ENCODE results near the gene DISP3.

DISP3 gene

DNA sequence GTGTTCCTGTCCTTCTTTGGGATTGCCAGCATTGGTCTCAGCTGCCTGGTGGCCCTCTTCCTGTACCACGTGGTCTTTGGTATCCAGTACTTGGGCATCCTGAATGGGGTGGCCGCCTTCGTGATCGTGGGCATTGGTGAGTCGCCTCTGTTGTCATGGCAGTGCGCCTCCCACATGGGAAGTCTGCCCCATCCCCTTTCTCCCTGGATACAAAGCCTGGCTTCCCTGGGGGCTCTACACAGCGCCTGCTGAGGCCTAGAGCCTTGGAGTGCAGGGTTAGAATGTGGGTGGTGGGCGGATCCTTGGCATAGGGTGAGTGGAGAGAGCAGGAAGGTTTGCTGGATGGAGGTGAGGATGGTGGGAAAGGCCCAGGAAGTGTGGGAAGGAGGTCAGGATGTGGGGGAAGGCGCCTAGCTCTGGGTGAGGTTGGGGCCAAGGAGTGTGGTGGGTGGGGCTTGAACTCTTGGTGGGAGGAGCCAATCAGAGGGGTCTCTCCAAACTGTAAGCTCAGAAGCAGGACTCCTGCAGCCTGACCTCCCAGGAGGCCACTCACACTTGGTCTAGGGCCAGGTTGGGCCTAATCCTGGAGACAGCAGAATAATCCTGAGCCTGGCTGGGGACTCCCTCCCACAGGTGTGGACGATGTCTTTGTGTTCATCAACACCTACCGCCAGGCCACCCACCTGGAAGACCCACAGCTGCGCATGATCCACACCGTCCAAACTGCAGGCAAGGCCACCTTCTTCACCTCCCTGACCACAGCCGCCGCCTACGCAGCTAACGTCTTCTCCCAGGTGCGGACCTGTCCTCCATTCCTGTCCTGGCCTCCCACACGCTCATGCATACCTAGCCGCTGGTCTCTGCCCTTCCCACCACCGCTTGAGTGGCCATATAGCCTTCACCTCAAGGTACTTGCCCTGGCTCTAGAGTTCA is 36.7 kb downstream of the DISP3 start:
- DNase-seq, result no peak

DNA sequence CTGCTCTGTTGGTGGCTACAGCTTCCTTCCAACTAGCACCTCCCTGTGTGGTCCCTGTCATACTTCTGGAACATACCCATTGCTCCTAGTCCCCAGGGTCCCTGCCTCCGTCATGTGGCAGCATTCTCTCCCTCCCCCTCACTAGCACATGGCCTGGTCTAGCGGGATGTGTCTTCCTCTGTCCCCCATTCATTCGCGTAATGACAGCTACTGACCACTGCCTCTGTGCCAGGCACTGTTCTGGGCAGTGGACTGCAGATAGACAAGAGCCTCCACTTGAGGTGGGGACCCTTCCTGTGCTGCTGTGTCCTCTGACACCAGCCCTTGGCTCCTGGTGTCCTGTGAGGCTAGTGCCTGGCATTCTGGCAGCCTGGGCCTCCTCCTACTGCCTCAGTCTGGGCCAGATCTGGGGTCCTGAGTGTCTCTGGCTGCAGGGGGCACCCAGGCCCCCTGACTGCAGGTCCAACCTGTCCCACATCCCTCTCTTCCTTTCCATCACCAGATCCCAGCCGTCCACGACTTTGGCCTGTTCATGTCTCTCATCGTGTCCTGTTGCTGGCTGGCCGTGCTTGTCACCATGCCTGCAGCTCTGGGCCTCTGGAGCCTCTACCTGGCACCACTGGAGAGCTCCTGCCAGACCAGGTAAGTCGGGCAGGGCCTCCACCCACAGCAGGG is 38.1 kb downstream of the DISP3 start:
- DNase-seq, result no peak

DNA sequence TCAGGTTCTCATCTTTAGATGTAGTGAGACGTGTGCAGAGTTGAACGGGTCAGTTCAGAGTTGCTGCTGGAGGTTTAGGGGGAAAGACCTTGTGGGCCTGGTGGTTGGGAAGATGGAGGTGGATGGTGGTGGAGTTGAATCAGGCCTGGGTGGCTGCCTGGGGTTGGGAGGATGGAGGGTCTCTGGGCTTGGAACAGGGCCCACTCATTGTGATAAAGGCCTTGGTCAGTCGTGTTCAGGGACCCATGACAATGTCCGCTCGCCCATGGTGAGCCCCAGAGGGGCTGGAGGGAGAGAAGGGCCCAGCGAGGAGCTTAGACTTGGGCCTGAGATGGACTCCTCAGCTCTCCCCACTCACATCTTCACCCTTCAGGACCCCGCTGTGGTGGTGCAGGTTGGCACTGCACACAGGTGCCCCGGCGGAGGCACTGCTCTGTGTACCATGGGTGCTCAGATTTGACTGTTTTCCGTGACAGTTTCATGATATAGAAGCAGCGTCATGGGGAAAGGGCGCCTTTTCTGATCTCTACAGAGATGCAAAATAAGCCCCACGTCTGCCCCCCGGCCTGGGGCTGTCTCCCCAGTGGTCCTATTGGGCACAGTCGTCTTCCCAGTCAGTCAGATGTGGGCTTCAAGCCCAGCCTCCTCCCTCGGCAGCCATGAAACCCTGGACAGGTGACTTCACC is 39.2 kb downstream of the DISP3 start:
- DNase-seq, result no peak

DNA sequence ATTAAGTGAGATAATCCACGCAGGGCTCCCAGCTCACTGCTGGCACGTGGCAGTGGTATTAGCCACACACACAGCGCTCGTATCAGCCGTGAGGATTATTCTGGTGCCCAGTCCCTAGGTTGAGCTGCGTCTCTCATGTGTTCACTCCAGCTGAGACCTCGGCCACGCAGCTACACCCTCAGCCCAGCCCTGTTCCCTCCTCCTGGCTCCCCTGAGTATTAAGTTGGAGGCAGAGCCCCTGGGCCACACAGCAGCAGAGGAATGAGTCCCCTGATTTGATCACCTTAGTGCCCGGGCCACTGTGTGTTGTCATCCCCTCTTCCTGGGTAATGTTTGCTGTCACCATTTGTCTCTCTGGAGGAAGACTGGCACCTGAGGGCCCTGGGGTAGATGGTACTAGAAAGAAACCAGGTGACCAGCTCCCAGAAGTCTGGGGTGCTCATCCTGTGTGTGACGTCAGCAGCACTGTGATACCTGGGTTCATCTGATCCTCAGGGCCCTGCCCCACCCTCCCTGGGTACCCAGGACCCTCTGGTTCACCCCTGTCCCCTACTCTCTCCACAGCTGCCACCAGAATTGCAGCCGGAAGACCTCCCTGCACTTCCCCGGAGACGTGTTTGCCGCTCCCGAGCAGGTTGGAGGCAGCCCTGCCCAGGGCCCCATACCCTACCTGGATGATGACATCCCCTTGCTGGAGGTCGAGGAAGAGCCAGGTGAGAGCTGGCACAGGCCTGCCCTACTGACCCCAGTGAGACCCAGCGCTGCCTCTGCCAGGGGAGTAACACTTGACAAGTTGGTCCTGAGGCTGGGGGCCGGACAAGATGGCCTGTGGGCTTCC is 40.1 kb downstream of the DISP3 start:
- no peak for DNase-seq

DNA sequence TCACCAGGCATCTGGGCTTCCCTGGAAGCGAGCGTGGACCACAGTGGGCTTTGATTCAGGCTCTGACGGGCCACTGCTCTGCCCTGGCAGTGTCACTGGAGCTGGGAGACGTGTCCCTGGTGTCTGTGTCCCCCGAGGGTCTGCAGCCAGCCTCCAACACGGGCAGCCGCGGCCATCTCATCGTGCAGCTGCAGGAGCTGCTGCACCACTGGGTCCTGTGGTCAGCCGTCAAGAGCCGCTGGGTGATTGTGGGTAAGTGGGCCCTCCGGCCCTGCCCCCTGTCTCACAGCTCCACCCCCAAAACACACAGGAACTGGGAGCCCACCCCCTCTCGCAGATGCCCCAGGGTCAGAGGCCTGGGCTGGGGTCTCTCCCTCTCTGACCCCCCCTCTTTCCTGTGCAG is 40.7 kb downstream of the DISP3 start:
- DNase-seq, result no peak

DNA sequence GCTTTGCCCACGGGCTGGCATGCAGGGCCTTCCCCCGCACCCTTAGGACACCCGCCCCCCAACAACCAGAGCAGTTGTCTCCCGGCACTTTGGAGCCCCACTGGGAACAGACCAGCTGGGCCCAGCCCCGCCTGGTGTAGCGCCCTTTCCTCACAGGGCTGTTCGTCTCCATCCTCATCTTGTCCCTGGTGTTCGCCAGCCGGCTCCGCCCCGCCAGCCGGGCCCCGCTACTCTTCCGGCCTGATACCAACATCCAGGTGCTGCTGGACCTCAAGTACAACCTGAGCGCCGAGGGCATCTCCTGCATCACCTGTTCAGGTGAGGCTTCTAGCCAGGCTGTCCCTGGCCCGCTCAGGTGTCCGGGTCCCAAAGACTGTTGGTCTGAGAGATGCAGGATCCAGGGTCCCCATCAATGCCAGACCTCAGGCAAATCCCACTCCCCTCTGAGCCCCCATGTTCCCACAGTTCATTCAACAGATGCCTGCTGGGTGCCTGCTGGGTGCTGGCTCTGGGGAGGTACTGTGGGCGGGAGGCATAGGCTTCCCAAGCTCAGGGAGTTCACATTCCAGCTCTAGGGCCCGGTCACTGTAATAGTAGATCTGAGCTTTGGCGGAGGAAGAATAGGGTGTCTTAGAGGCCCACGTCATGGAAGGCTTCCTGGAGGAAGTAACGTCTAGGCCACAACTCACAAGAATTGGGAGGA is 41.7 kb downstream of the DISP3 start:
- DNase-seq, result no peak

DNA sequence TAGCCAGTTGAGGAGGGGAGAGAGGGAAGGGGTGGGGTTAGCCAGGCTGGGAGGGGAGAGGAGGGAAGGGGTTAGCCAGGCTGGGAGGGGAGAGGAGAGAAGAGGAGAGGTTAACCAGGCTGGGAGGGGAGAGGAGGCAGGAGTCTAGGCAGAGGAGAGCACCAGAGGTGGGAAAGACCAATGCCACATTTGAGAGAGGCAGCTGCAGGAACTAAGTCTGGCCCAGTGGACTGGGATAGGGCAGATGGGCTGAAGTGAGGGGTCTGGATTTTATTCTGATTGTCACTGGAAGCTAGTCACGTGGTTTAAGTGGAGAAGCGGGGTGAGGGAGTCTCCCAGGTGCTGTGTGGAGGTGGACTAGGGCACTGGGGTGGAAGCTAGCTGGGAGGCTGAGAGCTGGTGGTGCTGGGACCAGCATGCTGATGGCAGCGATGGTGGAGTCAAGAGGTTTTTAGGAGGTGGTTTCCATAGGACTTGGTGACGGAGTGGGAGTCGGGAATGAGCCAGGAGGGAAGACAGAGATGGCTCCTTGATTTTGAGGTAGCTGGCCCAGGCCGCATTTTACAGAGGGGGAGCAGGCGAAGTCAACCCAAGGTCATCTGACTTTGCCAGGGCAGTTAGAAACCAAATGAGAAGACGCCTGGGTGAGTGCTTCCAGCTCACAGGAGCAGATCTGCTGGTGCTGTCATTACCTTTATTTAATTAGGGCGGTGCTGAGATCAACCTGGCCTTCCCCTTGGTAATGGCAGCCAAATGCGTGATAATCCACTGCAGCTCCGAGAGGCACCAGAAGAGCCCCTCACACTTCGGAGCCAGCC is 42.8 kb downstream of the DISP3 start:
- no peak for DNase-seq

DNA sequence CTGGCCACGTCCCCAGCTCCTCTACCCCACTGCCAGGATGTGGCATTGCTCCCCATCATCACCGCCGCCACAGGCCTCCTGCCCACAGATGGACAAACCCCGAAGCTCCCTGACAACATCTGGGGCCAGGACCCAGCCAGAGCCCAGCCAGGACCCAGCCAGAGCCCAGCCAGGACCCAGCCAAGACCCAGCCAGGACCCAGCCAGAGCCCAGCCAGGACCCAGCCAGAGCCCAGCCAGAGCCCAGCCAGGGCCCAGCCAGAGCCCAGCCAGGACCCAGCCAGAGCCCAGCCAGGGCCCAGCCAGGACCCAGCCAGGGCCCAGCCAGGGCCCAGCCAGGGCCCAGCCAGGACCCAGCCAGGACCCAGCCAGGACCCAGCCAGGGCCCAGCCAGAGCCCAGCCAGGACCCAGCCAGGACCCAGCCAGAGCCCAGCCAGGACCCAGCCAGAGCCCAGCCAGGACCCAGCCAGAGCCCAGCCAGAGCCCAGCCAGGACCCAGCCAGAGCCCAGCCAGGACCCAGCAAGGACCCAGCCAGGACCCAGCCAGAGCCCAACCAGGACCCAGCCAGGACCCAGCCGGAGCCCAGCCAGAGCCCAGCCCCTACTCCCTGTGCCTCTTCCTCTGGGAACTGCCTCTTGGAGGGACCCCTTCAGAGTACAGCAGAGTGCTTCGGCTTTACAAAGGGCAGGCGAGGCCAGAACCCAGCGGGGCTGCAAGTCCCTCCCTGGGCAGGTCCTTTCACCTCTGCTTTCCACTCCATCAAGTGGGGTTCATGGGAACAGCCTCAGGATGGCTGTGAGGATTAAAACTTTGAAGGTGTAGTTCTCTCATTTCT is 43.7 kb downstream of the DISP3 start:
- DNase-seq, result no peak

DNA sequence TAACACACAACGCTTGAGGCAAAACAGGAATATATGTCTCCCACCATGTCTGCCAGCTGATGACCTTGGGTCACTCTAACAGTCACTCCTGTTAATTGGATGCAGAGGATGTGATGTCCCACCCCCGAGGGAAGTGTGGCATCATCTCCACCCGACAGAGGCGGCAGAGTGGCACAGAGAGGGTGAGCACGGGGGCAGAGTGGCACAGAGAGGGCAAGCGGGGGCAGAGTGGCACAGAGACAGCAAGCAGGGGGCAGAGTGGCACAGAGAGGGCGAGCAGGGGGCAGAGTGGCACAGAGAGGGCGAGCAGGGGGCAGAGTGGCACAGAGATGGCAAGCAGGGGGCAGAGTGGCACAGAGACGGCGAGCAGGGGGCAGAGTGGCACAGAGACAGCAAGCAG is 44.3 kb downstream of the DISP3 start:
- no peak for DNase-seq

DNA sequence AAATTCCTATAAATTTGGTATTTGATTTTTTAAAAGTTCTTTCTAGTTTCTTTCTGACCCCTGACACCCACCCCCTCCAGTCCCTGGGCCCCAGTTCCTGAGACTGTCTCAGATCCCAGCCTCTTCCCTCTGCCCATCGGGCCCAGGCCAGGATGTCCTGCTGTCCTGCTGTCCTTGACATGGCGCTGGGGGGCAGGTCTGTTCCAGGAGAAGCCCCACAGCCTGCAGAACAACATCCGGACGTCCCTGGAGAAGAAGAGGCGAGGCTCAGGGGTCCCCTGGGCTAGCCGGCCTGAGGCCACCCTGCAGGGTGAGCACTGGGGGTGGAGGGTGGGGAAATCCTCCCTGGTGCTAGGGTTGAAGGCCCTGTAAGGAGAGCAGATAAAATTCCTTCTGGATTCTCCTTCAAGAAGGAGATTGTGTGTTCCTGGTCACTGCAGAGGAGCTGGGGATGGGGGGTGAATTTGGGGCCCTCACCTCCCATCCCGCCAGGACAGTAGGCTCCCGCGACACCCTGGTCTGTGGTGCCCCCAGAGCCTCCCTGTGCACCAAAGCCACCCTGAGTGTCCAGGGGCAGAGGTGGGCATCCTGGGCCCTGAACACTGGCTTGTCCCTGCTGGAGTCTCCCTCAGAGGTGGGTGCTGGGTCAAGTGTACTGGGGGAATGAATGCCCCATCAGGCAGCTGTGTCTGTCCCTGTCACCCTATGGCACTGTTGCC is 45.0 kb downstream of the DISP3 start:
- DNase-seq, result no peak

DNA sequence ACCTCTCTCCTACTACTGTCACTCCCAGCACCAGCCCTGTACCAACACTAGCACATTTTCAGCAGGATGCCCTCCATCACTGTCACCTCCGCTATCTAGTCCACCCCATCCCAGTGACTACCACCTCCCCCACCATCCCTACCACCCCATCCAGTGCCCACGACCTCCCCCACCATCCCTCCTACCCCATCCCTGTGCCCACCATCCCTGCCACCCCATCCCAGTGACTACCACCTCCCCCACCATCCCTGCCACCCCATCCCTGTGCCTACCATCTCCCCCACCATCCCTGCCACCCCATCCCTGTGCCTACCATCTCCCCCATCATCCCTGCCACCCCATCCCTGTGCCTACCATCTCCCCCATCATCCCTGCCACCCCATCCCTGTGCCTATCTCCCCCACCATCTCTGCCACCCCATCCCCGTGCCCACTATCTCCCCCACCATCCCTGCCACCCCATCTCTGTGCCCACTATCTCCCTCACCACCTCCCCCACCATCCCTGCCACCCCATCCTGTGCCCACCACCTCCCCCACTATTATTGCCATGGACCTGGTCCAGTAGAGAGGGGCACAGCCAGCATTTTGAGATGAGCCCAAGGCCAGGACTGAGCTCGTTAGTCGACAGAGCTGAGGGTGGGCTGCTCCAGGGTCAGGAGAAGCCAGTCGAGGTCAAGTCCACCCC is 45.7 kb downstream of the DISP3 start:
- no peak for DNase-seq

DNA sequence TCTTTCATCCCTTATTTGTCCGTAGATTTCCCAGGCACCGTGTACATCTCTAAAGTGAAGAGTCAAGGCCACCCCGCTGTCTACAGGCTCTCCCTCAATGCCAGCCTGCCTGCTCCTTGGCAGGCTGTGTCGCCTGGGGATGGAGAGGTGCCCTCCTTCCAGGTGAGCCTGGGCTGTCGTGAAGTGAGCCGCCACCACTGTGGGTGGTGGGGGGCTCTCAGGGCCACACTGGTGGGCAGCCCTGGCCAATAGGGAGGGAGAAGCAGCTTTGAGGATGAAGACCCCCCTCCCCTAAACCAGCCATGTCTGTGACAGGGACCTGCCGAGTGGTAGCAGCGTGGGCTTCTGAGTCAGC is 46.2 kb downstream of the DISP3 start:
- no peak for DNase-seq

DNA sequence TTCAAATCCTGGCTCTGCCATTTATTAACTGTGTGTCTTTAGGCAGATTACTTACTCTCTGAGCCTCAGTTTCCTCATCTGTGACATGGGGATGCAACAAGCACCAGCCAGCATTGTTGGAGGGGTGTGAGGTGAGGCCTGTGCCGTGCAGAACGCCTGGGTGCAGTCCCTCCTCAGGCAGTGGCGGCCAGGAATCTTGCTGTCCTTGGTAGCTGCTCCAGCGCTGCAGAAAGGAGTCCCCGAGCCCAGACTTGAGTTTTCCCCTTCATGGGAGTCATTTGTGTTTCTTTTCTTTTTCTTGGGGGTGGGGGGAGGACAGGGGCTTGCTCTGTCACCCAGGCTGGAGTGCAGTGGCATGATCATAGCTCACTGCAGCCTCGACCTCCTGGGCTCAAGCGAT is 46.6 kb downstream of the DISP3 start:
- no peak for DNase-seq

DNA sequence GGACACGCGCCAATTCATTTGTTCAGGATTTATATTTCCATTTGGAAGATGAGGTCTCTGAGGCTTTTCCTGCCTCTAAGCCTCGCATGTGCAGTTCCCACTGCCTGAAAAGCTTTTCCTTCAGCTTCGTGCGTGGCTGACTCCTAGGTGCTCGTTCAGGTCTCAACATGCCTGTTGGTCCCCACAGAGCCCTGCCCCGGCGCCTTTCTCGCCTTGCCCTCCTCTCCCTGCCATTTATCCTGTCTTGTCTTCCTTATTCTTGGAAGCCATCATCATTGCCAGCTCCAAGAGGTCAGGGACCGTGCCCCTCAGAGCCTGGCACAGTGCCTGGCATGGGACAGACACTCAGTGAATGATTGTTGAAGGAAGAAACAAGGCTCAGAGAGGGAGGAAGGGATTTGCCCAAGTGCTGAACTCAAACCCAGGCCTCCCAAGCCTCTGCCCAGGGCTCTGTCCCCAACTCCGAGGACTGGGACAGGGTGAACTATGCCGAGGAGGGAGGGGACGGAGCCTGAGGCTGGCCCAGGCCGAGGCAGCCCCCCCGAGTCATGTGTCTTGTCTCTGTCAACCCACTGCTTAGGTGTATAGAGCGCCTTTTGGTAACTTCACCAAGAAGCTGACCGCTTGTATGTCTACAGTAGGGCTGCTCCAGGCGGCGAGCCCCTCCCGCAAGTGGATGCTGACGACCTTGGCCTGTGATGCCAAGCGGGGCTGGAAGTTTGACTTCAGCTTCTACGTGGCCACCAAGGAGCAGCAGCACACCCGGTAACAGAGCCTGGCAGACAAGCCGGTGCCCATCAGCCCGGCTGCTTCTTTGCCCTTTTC is 47.3 kb downstream of the DISP3 start:
- no peak for DNase-seq

DNA sequence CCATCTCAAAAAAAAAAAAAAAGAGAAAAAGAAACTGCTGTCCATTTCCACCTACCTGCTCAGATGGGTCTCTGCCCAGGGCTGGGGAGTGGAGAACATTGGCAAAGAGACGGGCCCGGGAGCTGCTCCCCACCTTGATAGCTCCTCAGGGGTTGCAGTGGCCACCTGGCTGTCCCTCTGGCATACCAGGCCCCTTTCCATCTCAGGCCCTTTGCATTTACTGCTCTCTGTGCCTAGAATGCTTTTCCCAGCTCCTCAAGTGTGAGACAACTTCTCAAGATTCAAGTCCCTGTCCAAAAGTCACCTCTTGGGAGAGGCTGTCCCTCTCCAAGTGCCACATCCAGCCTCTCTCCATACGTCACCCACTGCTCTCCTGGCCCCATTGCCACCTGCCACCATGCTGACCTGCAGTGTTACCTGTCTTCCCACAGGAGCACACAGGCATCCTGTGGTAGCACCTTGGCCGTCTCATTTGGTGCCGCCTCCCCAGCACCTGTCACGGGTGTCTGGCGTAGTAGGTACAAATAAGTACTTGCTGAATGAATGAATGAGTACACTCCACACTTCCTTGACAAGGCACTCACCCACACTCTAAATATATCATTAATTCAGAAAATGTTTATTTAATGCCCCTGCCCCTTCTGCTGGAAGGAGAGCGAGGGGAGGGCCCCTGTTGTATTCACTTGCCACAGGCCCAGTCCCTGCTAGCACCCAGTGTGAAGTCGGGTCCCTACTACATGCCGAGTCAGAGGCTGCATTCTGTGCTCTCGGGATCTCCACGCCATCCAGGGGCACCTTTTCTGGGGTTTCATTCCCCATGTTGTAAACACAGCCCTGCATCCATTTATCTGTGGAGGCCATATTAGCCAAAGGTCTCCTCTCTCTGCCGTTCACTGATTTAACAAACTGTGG is 48.8 kb downstream of the DISP3 start:
- no peak for DNase-seq

DNA sequence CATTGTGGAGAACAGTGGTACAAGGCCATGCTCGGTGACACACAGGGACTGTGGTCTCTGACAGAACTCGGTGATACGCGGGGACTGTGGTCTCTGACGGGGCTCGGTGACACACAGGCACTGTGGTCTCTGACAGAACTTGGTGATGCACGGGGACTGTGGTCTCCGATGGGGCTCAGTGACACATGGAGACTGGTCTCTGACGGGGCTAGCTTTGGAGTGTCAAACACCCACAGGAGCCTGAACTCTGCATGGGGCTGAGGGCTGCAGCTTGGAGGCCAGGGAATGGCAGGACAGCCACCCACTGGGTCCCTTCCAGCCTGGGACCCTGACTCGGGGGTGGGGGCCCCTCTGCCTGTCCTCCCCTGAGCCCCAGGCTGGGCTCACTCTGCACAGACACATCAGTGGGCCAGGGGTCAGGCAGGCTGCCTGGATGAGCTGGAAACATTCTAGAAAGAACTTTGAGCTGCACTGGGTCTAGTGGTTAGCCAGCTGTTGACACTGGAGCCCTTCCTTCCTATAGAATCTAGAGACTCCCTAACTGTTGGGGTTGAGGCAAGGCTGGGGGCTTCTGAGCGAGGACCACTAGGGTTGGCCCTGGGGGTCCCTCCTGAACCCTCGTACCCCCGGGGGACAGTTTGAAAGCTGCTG is 49.8 kb downstream of the DISP3 start:
- no peak for DNase-seq

DNA sequence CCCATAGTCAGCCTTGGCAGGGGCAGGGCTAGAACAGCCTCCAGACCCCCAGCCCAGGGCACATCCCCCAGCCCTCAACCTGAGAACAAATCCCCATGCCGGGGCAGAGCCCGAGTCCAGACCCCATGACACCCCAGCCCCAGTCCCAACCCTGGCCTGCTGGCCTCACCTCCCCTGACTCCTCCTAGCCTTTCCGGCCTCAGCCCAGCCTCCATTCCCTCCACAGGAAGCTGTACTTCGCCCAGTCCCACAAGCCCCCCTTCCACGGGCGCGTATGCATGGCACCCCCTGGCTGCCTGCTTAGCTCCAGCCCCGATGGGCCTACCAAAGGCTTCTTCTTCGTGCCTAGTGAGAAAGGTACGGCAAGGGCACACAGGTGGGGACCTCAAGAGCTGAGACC is 50.4 kb downstream of the DISP3 start:
- DNase-seq, result no peak
